ENCODE data around the gene ATP8A2. TPM values are rescaled to one million over a fixed set of nuclear protein-coding genes. Genes with fewer than 3 reads are reported as not detected.

Gene ATP8A2
- total RNA-seq, 2 donors from 2014 or later = 0.08 to 0.19 TPM

GRCh38 chr13:25766576-25766975, 394.8 kb downstream of the ATP8A2 start:
- no peak overlapping the region for H3K4me3 ChIP-seq
- H3K27ac ChIP-seq = no peak overlapping the region
- H3K36me3 ChIP-seq = no peaks in the 10 kb centered on the region
- no peak for TF ChIP-seq CTCF (IDR thresholded peaks at IDR 0.05)
- no peaks in the 10 kb centered on the region for H3K27me3 ChIP-seq
- no peak for DNase-seq (ENCODE audit: low spot score)
- no peaks in the 10 kb centered on the region for H3K9me3 ChIP-seq
- H3K4me1 ChIP-seq = no peaks in the 10 kb centered on the region

GRCh38 chr13:25766991-25767390, 395.2 kb downstream of the ATP8A2 start:
- no peaks in the 10 kb centered on the region for H3K36me3 ChIP-seq
- no peaks in the 10 kb centered on the region for H3K9me3 ChIP-seq
- DNase-seq (ENCODE audit: low spot score) = no peak
- H3K27ac ChIP-seq = no peak overlapping the region
- no peak for TF ChIP-seq CTCF (IDR thresholded peaks at IDR 0.05)
- no peaks in the 10 kb centered on the region for H3K4me1 ChIP-seq
- H3K27me3 ChIP-seq = no peaks in the 10 kb centered on the region
- H3K4me3 ChIP-seq = no peak overlapping the region

- no peaks in the 10 kb centered on the region for H3K4me1 ChIP-seq
- no peaks in the 10 kb centered on the region for H3K27me3 ChIP-seq
- no peaks in the 10 kb centered on the region for H3K36me3 ChIP-seq
- H3K9me3 ChIP-seq = no peaks in the 10 kb centered on the region
- DNase-seq (ENCODE audit: low spot score) = no peak
- no peak overlapping the region for H3K27ac ChIP-seq
- TF ChIP-seq CTCF (IDR thresholded peaks at IDR 0.05) = no peak
- H3K4me3 ChIP-seq = no peak overlapping the region
Measured at GRCh38 chr13:25768376-25768775, 396.6 kb downstream of the ATP8A2 start.

GRCh38 chr13:25768838-25769237, 397.1 kb downstream of the ATP8A2 start:
- no peaks in the 10 kb centered on the region for H3K9me3 ChIP-seq
- no peak for TF ChIP-seq CTCF (IDR thresholded peaks at IDR 0.05)
- no peak overlapping the region for H3K27ac ChIP-seq
- DNase-seq (ENCODE audit: low spot score) = no peak
- no peaks in the 10 kb centered on the region for H3K36me3 ChIP-seq
- no peak overlapping the region for H3K4me3 ChIP-seq
- no peaks in the 10 kb centered on the region for H3K27me3 ChIP-seq
- H3K4me1 ChIP-seq = no peaks in the 10 kb centered on the region

- H3K9me3 ChIP-seq = no peaks in the 10 kb centered on the region
- no peak for TF ChIP-seq CTCF (IDR thresholded peaks at IDR 0.05)
- H3K4me3 ChIP-seq = no peak overlapping the region
- no peaks in the 10 kb centered on the region for H3K4me1 ChIP-seq
- no peak for DNase-seq (ENCODE audit: low spot score)
- no peaks in the 10 kb centered on the region for H3K27me3 ChIP-seq
- H3K27ac ChIP-seq = no peak overlapping the region
- H3K36me3 ChIP-seq = no peaks in the 10 kb centered on the region
Measured at GRCh38 chr13:25770601-25771000, 398.8 kb downstream of the ATP8A2 start.

GRCh38 chr13:25771202-25771601, 399.4 kb downstream of the ATP8A2 start:
- Histone ChIP-seq H3K27ac (no peak overlapping the region), H3K27me3 (no peaks in the 10 kb centered on the region), H3K36me3 (no peaks in the 10 kb centered on the region), H3K4me1 (no peaks in the 10 kb centered on the region), H3K4me3 (no peak overlapping the region), H3K9me3 (no peaks in the 10 kb centered on the region)
- TF ChIP-seq CTCF (IDR thresholded peaks at IDR 0.05) = no peak
- DNase-seq (ENCODE audit: low spot score) = no peak
